Measurements from ENCODE around the gene CCDC88C.

The CCDC88C gene

DNA sequence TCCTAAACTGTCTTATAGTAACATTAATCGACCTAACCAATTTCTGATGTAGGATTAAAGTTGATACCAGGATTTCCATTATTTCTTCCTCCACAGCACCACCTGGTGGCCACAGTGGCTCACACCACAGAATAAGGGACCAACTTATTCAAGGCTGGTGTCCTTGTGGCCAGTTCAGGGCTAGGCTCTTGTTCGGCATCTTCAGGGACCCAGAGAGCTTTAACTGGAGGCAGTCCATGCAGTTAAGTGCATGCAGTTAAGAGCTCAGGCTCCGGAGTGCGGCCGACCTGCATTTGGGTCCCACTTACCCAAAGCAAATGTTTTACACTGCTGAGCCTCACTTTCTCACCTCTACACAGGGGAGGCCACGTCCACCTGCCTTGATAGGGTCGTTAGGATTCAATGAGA is 131.1 kb downstream of the CCDC88C start:
- H3K9ac ChIP-seq (ENCODE audit: low read depth, low read length), result no peak overlapping the region
- 59% methylated on average over 7 of the region's 7 CpGs for WGBS
- H3K27me3 ChIP-seq (ENCODE audit: insufficient read depth, low read length), result no peaks in the 10 kb centered on the region
- peaks cover 80% of the 10 kb centered on the region for H3K36me3 ChIP-seq (ENCODE audit: insufficient read depth, low read length)
- no peaks in the 10 kb centered on the region for H3K9me3 ChIP-seq (ENCODE audit: insufficient read depth, low read depth, low read length)
- no peaks in the 10 kb centered on the region for H3K4me1 ChIP-seq (ENCODE audit: insufficient read depth, low read length)
- H3K4me3 ChIP-seq (ENCODE audit: low read length), result no peak overlapping the region
- no peak overlapping the region for H3K27ac ChIP-seq (ENCODE audit: low read depth, low read length)

DNA sequence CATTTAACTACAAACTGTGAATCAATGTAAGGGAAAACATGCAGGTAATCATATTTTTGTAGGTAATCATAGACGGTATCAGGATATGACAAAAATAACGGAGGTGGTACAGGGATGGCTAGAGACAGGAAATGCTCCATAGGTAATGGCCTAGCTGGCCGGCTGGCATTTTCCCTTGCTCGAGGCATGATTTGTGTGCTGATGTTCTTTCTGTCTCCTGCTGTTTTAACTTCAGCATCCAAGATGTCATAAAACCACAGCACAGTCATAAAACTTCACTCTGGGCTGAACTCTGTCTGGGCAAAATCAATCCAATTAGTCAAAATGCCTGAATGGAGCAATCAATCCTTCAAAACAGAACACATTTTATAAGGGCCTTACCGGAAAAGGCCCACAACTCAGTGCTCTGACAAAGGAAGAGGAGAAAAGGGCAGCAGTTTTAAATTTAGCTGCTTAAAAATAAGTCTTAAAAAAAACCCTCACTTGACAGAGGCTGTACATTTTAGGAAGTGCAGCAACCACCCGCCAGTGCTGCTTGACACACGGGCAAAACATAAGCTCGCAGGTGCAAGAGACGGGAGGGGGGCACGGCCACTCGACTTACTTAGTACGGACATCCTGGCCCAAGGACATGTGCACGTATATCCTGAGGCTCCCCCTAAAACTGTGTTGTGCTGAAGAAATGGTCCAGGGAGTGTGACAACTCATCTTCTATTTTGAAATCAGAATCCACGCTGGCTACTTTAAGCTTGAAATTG is 132.7 kb downstream of the CCDC88C start:
- no peaks in the 10 kb centered on the region for H3K9me3 ChIP-seq (ENCODE audit: insufficient read depth, low read depth, low read length)
- 96% methylated on average over 14 of the region's 14 CpGs for WGBS
- H3K9ac ChIP-seq (ENCODE audit: low read depth, low read length), result no peak overlapping the region
- no peak overlapping the region for H3K4me3 ChIP-seq (ENCODE audit: low read length)
- no peak overlapping the region for H3K27ac ChIP-seq (ENCODE audit: low read depth, low read length)
- peaks cover 82% of the 10 kb centered on the region for H3K36me3 ChIP-seq (ENCODE audit: insufficient read depth, low read length)
- no peaks in the 10 kb centered on the region for H3K27me3 ChIP-seq (ENCODE audit: insufficient read depth, low read length)
- H3K4me1 ChIP-seq (ENCODE audit: insufficient read depth, low read length), result no peaks in the 10 kb centered on the region

DNA sequence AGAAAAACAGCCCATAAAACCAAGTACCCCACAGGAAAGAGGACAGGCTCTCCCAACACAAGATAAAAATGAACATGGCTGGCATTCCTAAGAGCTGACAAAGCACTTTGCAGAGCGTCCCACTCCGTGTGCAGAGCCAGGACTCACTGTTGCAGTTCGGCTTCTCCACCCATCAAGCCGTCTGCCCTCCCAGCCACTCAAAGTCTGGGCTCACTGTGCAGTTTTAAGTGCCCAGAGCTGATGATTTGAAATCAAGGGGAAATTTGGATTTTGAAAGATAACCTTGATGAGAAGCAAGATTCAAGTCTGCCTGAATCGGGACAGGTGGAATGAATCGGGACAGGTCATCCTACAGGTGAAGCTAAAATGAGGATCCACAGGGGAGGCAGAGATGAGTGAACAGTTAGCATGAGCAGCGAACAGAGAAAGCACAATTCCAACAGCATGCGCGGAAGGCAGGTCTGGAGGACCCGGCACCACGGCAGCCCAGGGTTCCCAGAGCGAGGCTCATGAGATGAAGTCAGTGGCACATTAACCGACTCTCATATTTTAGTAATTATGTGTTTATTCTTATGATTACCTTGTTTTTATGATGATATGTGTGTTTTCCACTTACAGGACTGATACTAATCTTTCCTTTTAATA is 133.4 kb downstream of the CCDC88C start:
- no peaks in the 10 kb centered on the region for H3K9me3 ChIP-seq (ENCODE audit: insufficient read depth, low read depth, low read length)
- no peaks in the 10 kb centered on the region for H3K27me3 ChIP-seq (ENCODE audit: insufficient read depth, low read length)
- H3K9ac ChIP-seq (ENCODE audit: low read depth, low read length), result no peak overlapping the region
- no peaks in the 10 kb centered on the region for H3K4me1 ChIP-seq (ENCODE audit: insufficient read depth, low read length)
- H3K36me3 ChIP-seq (ENCODE audit: insufficient read depth, low read length), result peaks cover 83% of the 10 kb centered on the region
- no peak overlapping the region for H3K4me3 ChIP-seq (ENCODE audit: low read length)
- 92% methylated on average over 12 of the region's 13 CpGs for WGBS
- H3K27ac ChIP-seq (ENCODE audit: low read depth, low read length), result no peak overlapping the region

DNA sequence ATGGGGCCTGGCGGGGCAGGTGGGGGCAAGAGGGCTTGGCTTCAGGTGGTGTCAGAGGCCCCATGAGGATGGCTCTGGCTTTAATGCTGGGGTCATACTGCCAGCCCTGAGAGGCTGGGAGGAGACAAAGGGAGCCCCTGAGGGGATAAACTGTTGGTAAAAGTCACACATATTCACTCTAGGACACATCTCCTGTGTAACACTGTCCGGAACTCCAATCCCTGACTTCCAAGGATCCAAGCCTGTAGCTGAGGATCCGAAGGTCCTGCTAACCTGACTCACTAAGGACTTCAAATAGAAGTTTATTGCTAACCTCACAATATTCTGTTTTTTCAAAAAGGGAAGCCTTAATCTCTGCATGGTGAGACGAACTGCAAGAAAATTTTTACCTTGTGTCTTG is 134.0 kb downstream of the CCDC88C start:
- Histone ChIP-seq H3K4me1 (ENCODE audit: insufficient read depth, low read length) (no peaks in the 10 kb centered on the region), H3K4me3 (ENCODE audit: low read length) (no peak overlapping the region), H3K36me3 (ENCODE audit: insufficient read depth, low read length) (peaks cover 84% of the 10 kb centered on the region), H3K9ac (ENCODE audit: low read depth, low read length) (no peak overlapping the region), H3K9me3 (ENCODE audit: insufficient read depth, low read depth, low read length) (no peaks in the 10 kb centered on the region), H3K27me3 (ENCODE audit: insufficient read depth, low read length) (no peaks in the 10 kb centered on the region), H3K27ac (ENCODE audit: low read depth, low read length) (no peak overlapping the region)
- 91% methylated on average over 4 of the region's 4 CpGs for WGBS

DNA sequence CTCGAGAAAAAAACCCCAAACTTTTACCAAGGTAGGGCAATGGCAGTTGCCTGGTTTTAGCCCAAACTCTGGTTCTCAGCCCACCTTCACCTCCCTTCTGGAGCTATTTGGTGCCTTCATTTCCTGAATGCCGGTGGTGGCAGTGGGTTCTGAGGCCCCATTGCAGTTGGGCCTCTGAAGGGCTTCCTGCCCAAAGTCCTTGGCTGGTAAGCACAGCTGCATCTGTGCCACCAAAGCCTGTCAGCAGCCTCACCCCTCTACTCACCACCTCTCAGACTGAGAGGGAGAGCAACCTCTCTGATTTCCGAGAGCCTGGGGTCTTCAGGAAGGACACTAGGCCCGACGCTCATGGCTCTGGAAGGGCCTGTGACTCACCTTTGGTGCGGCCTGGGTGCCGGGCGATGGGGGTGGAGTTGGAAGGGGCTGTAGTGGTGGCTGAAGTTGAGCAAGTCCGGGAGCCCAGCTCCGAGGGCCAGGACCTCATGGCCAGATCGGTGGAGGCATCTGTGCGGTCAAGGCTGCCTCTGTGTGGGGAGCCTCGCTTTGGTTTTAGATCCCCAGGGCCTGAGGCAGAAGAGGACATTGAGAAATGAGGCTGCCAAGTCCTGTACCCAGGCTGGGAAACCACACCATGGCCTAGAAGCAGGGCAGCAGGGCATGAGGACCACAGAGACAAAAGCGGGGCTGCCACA is 134.5 kb downstream of the CCDC88C start:
- no peak overlapping the region for H3K27ac ChIP-seq (ENCODE audit: low read depth, low read length)
- no peak overlapping the region for H3K4me3 ChIP-seq (ENCODE audit: low read length)
- WGBS, result 95% methylated on average over 14 of the region's 14 CpGs
- H3K9me3 ChIP-seq (ENCODE audit: insufficient read depth, low read depth, low read length), result no peaks in the 10 kb centered on the region
- no peaks in the 10 kb centered on the region for H3K27me3 ChIP-seq (ENCODE audit: insufficient read depth, low read length)
- peaks cover 84% of the 10 kb centered on the region for H3K36me3 ChIP-seq (ENCODE audit: insufficient read depth, low read length)
- H3K9ac ChIP-seq (ENCODE audit: low read depth, low read length), result no peak overlapping the region
- H3K4me1 ChIP-seq (ENCODE audit: insufficient read depth, low read length), result no peaks in the 10 kb centered on the region

DNA sequence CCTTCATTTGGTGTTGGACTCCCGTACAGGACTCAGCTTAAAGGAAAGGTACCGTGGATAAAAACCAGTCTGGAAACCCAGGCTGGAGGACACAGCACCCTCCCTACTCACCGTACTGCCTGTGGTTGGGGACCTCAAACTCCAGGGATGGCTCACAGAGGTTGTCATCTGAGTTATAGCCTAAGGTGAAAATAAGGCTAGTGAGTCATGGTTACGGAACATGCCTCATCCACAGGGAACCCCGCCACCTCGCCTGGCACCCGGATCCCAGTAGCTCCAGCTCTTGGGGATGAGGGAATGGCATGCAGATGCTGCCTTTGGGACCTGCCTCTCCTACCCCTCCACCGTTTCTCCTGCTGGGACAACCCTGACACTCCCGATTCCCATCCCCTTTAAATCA is 136.3 kb downstream of the CCDC88C start:
- no peaks in the 10 kb centered on the region for H3K9me3 ChIP-seq (ENCODE audit: insufficient read depth, low read depth, low read length)
- H3K4me3 ChIP-seq (ENCODE audit: low read length), result no peak overlapping the region
- H3K27me3 ChIP-seq (ENCODE audit: insufficient read depth, low read length), result no peaks in the 10 kb centered on the region
- peaks cover 92% of the 10 kb centered on the region for H3K36me3 ChIP-seq (ENCODE audit: insufficient read depth, low read length)
- H3K9ac ChIP-seq (ENCODE audit: low read depth, low read length), result no peak overlapping the region
- WGBS, result 97% methylated on average over 9 of the region's 9 CpGs
- no peaks in the 10 kb centered on the region for H3K4me1 ChIP-seq (ENCODE audit: insufficient read depth, low read length)
- H3K27ac ChIP-seq (ENCODE audit: low read depth, low read length), result no peak overlapping the region

DNA sequence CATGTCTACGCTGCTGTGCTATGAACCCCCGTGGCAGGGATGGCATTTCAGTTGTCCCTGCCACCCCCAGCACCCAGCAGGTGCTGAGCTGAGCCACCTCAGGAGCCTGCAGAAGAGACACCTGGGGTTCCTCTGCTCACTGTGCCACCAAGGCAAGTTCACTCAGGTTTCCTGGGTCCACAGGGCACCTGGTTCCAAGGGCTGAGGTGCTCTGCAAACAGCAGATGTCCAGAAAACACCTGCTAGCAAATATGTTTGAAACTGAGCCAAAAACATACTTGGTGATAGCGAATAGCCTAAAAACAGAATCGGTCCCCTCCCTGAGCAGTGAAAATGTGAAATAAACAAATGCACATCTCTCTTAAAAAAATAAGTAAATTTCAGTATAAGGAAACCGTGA is 137.5 kb downstream of the CCDC88C start:
- no peaks in the 10 kb centered on the region for H3K9me3 ChIP-seq (ENCODE audit: insufficient read depth, low read depth, low read length)
- H3K27me3 ChIP-seq (ENCODE audit: insufficient read depth, low read length), result no peaks in the 10 kb centered on the region
- H3K4me3 ChIP-seq (ENCODE audit: low read length), result no peak overlapping the region
- H3K27ac ChIP-seq (ENCODE audit: low read depth, low read length), result no peak overlapping the region
- no peaks in the 10 kb centered on the region for H3K4me1 ChIP-seq (ENCODE audit: insufficient read depth, low read length)
- 98% methylated on average over 5 of the region's 5 CpGs for WGBS
- peaks cover 87% of the 10 kb centered on the region for H3K36me3 ChIP-seq (ENCODE audit: insufficient read depth, low read length)
- no peak overlapping the region for H3K9ac ChIP-seq (ENCODE audit: low read depth, low read length)

DNA sequence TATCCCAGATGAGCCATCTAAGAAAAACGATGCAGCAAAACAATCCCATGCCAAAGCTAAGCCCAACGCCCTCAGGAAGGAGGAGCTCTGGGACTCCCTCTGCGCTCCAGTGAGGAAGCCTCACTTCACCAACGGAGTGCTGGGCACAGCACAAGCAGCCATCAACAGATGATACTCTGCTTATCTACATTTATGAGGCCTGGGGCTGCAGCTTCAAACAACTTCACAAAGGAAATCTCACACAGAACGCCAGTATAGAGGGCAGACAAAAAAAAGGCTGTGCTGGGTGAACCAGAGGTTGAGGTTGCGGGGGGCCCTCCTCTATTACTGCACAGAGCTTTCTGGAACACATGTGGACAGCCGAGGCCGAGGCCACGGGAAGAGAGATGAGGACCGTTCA is 138.3 kb downstream of the CCDC88C start:
- Histone ChIP-seq H3K9me3 (ENCODE audit: insufficient read depth, low read depth, low read length) (no peaks in the 10 kb centered on the region), H3K4me1 (ENCODE audit: insufficient read depth, low read length) (no peaks in the 10 kb centered on the region), H3K36me3 (ENCODE audit: insufficient read depth, low read length) (peaks cover 81% of the 10 kb centered on the region), H3K27ac (ENCODE audit: low read depth, low read length) (no peak overlapping the region), H3K9ac (ENCODE audit: low read depth, low read length) (no peak overlapping the region), H3K27me3 (ENCODE audit: insufficient read depth, low read length) (no peaks in the 10 kb centered on the region), H3K4me3 (ENCODE audit: low read length) (no peak overlapping the region)
- 93% methylated on average over 10 of the region's 10 CpGs for WGBS

DNA sequence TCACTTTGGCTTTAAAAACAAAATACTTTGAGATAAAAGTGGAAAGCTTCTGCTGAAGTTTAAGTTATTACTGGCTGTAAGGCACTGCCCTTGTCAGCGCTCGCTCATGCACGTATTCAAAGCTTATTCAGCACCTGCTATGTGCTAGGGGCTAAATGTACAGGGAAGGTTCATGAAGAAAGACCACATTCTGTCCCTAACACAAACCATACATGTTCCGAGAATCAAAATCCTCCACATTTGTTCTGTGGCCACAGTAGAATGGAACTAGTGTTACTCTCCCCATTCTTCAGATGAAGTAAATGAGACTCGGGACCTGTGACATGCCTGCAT is 139.3 kb downstream of the CCDC88C start:
- H3K9me3 ChIP-seq (ENCODE audit: insufficient read depth, low read depth, low read length), result no peaks in the 10 kb centered on the region
- H3K9ac ChIP-seq (ENCODE audit: low read depth, low read length), result no peak overlapping the region
- no peak overlapping the region for H3K27ac ChIP-seq (ENCODE audit: low read depth, low read length)
- no peak overlapping the region for H3K4me3 ChIP-seq (ENCODE audit: low read length)
- WGBS, result over 99% methylated on average over 5 of the region's 5 CpGs
- no peaks in the 10 kb centered on the region for H3K4me1 ChIP-seq (ENCODE audit: insufficient read depth, low read length)
- H3K36me3 ChIP-seq (ENCODE audit: insufficient read depth, low read length), result peaks cover 83% of the 10 kb centered on the region
- no peaks in the 10 kb centered on the region for H3K27me3 ChIP-seq (ENCODE audit: insufficient read depth, low read length)

DNA sequence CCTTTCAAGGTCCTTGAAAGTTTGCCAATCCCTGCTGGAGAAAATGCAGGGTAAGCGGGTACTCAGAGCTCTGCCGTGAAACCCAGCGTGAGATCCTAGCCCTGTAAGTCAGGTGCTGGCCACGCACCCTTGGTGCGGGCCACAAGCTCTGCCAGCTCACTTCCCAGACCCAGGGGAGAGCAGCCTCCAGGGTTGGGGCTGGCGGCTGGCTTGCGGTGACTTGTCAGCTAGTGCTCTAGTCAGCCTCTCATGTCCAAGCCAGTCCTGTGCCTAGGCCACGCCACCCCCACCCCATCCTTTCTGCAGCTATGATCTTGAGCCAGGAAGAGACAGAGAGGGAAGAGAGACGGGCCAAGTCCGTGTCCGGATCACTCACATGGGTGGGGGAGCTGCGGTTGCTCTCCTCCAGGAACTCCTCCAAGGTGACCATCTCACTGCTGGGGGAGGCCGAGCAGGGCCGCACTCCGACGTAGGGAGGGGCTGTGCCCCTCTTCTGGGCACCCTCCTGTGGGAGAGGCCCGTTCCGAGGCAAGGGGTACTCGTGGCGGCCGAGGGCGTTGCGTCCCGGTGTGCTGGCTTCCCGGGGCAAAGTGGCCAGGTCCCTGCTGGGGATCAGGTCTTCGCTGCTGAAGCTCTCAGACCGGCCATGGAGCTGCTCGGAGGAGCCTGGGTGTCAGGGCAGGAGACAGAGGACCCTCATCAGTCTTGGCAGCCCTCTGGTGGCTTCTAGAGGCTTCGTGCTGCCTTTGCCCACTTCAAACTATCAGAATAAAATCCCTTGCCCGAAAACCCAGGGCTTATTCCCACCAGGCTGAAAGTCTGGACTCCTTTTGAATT is 139.9 kb downstream of the CCDC88C start:
- Histone ChIP-seq H3K27ac (ENCODE audit: low read depth, low read length) (no peak overlapping the region), H3K27me3 (ENCODE audit: insufficient read depth, low read length) (no peaks in the 10 kb centered on the region), H3K9ac (ENCODE audit: low read depth, low read length) (no peak overlapping the region), H3K4me3 (ENCODE audit: low read length) (no peak overlapping the region), H3K36me3 (ENCODE audit: insufficient read depth, low read length) (peaks cover 78% of the 10 kb centered on the region), H3K4me1 (ENCODE audit: insufficient read depth, low read length) (no peaks in the 10 kb centered on the region), H3K9me3 (ENCODE audit: insufficient read depth, low read depth, low read length) (no peaks in the 10 kb centered on the region)
- WGBS, result 95% methylated on average over 30 of the region's 30 CpGs

DNA sequence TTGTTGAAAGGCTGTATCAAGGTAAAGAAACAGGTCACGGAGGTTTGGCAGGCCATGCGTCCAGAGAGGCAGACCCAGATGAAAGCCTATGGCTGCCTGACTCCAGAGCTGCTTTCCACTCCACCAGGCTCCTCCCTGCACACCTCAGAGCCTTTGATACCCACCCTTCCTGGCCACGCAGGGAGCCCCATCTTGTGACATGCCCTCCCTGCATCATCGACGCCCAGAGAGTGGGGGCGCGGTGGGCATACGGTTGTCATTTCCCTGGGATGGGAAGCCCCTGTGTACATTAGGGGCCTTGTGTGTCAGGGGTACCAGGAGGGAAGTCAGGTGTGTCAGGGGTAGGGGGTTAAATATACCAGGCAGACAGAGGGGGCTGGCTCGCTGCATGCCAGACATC is 142.8 kb downstream of the CCDC88C start:
- Histone ChIP-seq H3K4me1 (ENCODE audit: insufficient read depth, low read length) (no peaks in the 10 kb centered on the region), H3K4me3 (ENCODE audit: low read length) (no peak overlapping the region), H3K36me3 (ENCODE audit: insufficient read depth, low read length) (peaks cover 61% of the 10 kb centered on the region), H3K27ac (ENCODE audit: low read depth, low read length) (no peak overlapping the region), H3K9ac (ENCODE audit: low read depth, low read length) (no peak overlapping the region), H3K27me3 (ENCODE audit: insufficient read depth, low read length) (no peaks in the 10 kb centered on the region), H3K9me3 (ENCODE audit: insufficient read depth, low read depth, low read length) (no peaks in the 10 kb centered on the region)
- WGBS, result 94% methylated on average over 9 of the region's 9 CpGs

Measured in HUES64 (cell line).